Dermis microvascular lymphatic vessel endothelial cell (primary cell): ENCODE data around the gene TRIM7. TPM values are rescaled to one million over a fixed set of nuclear protein-coding genes. Genes with fewer than 3 reads are reported as not detected.
"Not testable (repeated sequence)": the region's sequence is repeated elsewhere in the genome, so short reads cannot be mapped to it uniquely, and the experiment has no call there.

Experiments used
- DNase-seq, 2 donors: peaks; one replicate each; pipeline versions ENCODE4 v3.0.0 to v3.0.0-alpha.2; 2010; ENCODE audit warnings: low read depth in 2 of 2
- total RNA-seq: library from RNA; depleted of rRNA; stranded (reverse); fragments of >200 nt; gene quantifications from 2 replicates; pipeline ENCODE4 v1.2.1, GENCODE V29; 2014

Gene TRIM7
- total RNA-seq, 1 donor from 2014 or later: 7.6 TPM

- DNase-seq: no peak
Measured at GRCh38 chr5:181156758-181157157, 48.2 kb downstream of the TRIM7 start.

- DNase-seq: no peak
Measured at GRCh38 chr5:181153814-181154213, 51.2 kb downstream of the TRIM7 start.

- peak; percentile 46 to 85 for DNase-seq
Measured at GRCh38 chr5:181152406-181152805, 52.6 kb downstream of the TRIM7 start.

- no peak for DNase-seq
Measured at GRCh38 chr5:181151146-181151545, 53.9 kb downstream of the TRIM7 start.

- DNase-seq: peak in 1 of 2 donors; percentile 18
Measured at GRCh38 chr5:181149806-181150733, 54.9 kb downstream of the TRIM7 start.

- DNase-seq: no peak
Measured at GRCh38 chr5:181149355-181149754, 55.6 kb downstream of the TRIM7 start.

GRCh38 chr5:181146927-181147636 lies 57.9 kb downstream of the TRIM7 start, which contains the start of gene OR2V2:
Gene OR2V2 (plus strand): TSS chr5:181147586. CDS start chr5:181154943, 7,357 bp downstream.
- not testable (repeated sequence) for DNase-seq

- no peak for DNase-seq
Measured at GRCh38 chr5:181145133-181145532, 59.9 kb downstream of the TRIM7 start.

Other genes with a start within 250 kb of the TRIM7 start
- not detected in 2 replicates for gene BTNL3, start 216.3 kb downstream of the TRIM7 start, total RNA-seq
- gene BTNL9, start 164.9 kb downstream of the TRIM7 start, total RNA-seq: under 0.01 and 0.13 TPM in 2 replicates
- under 0.01 TPM in 1 of 2 replicates, not detected in the other for gene OR2V1, start 74.0 kb downstream of the TRIM7 start, total RNA-seq
- gene OR2V2, start 57.6 kb downstream of the TRIM7 start, total RNA-seq: not detected in 2 replicates
- 8.2 and 9.1 TPM in 2 replicates for gene TRIM41, start 18.1 kb upstream of the TRIM7 start, total RNA-seq
- 4,943 and 6,849 TPM in 2 replicates for gene RACK1, start 38.7 kb upstream of the TRIM7 start, total RNA-seq
- 3.3 and 5.8 TPM in 2 replicates for gene TRIM52, start 55.9 kb upstream of the TRIM7 start, total RNA-seq
- not detected in 2 replicates for gene OR4F3, start 162.1 kb upstream of the TRIM7 start, total RNA-seq